Measurements from ENCODE around the gene TNRC18.
"Not testable (repeated sequence)": the region's sequence is repeated elsewhere in the genome, so short reads cannot be mapped to it uniquely, and the experiment has no call there.

The TNRC18 gene

GRCh38 chr7:5345671-5346070 lies 78.0 kb downstream of the TNRC18 start:
- no peak for DNase-seq

DNA sequence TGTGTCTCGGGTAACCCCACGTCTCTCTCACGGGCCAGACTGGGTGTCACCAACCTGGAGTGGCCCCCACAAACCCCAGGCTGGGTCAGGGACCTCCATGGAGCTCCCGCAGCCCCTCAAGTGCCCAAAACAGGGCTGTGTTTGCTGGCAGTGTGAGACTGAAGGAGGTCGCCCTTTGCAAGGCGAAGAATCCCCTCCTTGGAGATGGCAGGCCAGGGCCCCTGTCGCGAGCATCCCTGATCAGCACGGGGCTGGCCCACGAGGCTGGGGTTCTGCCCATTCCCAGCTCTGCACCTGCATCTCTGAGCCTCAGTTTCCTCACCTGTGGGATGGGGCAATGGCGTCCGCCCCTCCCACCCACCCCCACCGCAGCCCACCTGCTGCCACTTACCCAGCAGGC lies 78.5 kb downstream of the TNRC18 start:
- no peak for DNase-seq

- no peak for DNase-seq
These were observed 79.3 kb downstream of the TNRC18 start for GRCh38 chr7:5344342-5344741.

DNA sequence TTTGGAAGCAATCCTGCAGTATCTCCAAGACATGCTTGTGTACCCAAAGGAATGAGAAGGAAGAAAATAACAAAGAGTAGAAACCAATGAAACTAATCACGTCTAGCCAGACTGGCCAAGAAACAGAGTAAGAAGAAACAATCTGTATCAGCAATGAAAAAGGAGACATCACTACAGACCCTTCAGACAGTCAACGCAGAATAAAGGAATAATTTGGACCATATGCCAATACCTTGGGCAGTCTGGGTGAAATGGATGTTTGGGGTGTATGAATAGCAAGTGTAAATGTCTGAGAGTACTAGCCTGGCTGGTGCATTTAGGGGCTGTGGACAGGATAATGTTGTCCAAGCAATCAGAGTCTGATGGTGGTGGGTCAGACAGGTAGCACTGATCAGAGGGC lies 79.8 kb downstream of the TNRC18 start:
- DNase-seq: no peak

DNA sequence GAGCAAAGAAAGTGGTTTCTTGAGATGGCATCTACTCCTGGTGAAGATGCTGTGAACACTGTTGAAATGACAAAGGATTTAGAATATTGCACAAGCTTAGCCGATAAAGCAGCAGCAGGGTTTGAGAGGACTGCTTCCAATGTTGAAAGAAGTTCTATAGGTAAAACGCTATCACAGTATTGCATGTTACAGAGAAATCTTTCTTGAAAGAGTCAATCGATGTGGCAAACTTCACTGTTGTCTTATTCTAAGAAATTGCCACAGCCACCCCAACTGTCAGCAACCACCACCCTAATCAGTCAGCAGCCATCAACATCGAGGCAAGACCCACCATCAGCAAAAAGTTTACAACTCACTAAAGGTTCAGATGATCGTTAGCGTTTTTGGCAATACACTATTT lies 81.0 kb downstream of the TNRC18 start:
- DNase-seq: no peak

DNA sequence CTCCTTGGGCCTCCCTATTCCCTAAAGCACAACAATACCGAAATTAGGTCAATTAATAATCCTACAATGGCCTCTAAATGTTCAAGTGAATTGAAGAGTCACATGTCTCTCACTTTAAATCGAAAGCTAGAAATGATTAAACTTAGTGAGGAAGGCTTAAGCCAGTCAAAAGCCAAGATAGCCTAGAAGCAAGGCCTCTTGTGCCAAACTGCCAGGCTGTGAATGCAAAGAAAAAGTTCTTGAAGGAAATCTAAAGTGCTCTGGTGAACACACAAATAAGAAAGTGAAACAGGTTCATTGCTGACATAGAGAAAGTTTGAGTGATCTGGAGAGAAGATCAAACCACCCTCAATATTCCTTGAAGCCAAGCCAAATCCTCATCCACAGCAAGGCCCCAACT lies 83.7 kb downstream of the TNRC18 start:
- no peak for DNase-seq

DNA sequence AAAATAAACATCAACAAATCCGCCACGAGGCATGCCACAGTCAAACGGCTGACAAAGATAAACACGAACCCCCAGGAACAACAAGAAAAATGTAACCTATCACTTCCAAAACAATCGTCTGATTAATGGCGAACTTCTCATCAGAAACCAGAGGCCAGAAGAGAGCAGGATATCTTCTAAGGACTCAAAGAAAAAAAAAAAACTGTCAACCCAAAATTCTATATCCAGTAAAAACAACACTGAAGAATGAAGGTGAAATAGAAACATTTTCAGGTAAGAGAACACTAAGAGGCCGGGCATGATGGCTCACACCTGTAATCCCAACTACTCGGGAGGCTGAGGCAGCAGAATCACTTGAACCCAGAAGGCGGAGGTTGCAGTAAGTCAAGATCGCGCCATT lies 86.6 kb downstream of the TNRC18 start:
- no peak for DNase-seq

DNA sequence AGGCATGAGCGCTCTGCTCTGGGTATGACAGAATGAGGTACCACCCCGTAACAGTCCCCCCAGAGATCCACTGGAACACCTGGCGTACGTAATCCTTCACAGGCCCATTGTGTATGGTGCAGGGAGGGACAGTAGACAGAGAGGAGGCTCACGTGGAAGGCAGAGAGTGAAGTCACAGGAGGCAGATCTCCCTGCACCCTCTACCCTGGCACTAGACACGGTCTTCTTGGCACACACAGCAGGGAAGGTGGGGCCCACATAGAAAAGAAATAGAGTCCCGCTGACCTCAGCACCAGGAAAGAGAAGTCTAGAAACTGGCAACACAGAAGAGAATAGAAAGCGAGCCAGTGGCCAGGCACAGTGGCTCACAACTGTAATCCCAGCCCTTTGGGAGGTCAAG lies 89.0 kb downstream of the TNRC18 start:
- no peak for DNase-seq

- DNase-seq: no peak
These were observed 90.3 kb downstream of the TNRC18 start for GRCh38 chr7:5333121-5334045.

DNA sequence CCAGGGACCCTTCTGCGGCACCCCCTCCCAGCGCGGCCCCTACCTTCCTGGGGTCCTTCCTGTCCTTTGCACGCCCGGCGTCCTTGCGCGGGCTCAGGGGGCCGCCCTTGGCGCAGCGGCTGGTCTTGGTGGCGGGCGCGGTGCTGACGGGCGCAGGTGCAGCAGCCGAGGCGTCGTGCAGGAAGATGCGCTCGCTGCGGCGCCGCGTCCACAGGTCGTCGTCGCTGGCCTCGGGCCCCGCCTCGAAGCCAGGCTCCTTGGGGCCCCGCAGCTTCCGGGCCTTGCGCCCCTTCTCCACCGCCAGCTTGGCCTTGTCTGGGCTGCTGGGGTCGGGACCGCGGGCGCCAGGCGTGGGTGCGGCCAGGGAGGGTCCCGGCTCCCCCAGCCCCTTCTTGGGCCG lies 91.1 kb downstream of the TNRC18 start:
- no peak for DNase-seq

DNA sequence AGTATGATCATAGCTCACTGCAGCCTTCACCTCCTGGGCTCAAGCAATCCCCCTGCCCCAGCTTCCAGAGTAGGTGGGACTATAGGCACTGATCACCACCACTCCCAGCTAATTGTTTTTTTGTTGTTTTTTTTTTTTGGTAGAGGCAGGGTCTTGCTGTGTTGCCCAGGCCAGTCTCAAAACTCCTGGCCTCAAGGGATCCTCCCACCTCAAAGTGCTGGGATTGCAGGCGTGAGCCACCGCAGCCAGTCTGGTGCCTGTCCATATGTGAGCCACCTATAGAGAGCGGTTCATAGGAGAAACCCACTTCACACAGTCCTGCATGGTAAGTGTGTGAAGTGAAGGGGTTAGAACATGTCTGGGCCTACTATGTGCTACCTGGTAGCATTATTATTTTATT lies 93.3 kb downstream of the TNRC18 start:
- no peak for DNase-seq

DNA sequence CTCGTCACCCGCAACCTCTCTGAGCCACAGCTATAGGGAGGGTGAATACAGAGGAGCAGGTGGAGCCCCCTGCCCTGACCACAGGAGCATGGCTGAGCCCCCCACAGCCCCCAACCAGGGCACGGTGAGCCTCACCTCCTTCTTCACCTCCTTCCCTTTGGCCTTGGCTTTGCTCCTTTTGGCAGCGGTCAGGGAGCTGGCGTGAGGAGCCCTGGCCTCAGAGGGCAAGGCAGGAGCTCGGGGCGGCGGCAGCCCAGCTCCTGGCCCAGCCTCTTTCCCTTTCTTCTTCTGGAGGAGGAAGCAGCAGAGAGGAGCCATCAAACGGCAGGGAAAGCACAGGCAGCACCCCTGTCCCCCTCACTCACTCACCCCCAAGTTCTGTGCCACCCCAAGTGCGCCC lies 98.7 kb downstream of the TNRC18 start:
- DNase-seq: no peak

- not testable (repeated sequence) for DNase-seq
These were observed 99.5 kb downstream of the TNRC18 start for GRCh38 chr7:5323800-5324781.

DNA sequence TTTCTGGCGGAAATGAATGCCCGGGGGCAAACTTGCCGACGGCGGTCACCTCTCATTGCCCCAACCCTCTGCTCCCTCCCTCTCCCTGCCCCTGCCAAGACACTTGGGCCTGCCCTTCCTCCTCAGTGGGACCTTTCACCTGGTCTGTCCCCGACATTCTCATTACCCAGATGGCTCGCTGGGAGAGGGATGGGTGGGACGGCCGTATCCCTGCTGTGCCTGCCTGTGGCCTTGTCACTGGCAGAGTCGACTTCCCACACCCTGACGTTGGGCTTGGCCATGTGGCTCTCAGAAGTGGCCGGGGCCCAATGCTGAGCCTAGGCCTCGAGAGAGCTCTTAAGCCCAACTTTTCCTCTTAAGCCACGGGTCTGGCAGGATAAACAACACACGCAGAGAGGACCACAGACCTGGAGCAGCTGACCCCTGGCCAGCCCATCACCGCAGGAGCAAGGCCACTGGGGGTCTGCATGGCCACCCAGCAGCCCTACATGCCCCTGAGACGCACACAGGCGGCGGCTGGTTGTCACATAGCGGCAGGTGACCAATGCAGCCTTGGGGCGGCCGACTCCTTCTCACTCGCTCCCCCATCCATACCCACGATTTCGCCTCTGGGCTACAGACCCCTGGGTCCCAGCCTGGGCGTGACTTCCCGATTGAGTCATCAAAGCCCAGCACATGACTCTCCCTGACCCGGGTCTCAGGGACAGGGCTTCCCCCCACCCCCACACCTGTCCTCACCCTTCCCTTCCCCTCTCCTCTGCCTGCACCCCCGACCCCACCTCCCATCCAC lies 100.8 kb downstream of the TNRC18 start:
- DNase-seq: no peak

DNA sequence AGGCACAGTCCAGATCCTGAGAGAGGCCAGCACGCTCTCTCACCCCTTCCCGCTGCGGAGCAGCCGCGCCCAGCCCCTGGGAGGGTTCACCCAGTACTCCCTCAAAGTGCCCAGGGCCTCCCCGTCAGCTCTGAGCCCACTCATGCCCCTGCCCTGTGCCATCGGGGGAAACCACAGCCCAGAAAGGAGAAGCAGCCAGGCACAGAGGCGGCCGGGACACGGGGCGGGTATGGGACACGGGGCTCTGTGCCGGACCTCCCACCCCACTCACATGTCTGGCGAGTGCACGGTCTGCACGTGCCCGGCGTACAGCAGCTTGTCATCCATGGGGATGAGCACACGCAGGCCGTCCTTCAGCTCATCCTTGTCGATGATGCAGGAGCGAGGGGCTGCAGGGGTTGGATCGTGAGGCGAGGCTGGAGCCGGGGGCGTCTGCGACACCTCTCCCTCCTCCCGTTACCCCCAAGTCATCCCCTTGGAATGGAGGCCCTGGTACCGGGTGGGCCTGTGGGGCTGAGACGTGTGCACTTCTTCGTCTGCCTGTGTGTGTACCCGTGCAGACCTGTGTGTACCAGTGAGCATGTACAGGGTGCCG lies 102.7 kb downstream of the TNRC18 start:
- DNase-seq: no peak

GRCh38 chr7:5320391-5320790 lies 103.2 kb downstream of the TNRC18 start:
- no peak for DNase-seq

DNA sequence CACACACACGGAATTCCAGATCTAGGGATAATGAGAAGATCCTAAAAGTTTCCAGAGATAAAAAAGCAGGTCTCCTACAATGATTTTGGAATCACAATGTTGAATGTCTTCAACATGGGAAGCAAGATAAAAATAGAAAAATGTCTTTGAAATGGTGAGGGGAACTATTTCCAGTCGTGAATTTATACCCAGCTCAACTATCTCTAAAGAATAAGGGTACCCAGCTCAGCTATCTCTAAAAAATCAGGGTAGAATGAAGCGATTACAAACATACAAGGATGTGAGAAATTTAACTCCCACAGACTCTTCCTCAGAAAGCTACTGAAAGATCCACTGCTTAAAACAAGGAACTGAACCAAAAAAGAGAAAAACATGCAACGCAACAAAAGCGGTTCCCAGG lies 105.0 kb downstream of the TNRC18 start:
- not testable (repeated sequence) for DNase-seq

GRCh38 chr7:5315761-5316160 lies 107.9 kb downstream of the TNRC18 start:
- no peak for DNase-seq

DNA sequence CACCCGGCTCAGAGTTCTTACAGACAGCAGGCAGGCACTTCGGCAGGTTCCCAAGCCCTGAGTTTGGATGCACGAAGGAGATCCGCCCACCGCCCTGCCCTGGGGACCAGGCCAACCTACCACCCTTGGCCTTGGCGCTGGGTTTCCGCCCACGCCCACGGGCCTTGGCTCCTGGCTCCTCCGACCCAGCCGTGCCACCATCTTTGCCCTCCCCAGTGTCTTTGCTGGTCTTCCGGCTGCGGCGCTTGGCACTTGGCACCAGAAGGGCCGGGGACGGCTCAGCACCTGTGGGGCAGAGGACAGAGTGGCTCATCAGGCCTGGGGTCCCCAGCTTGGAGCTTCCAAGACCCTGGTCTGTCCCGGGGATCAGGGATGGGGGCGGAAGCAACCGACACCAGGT lies 108.8 kb downstream of the TNRC18 start:
- DNase-seq: no peak

GRCh38 chr7:5313076-5313885 lies 110.4 kb downstream of the TNRC18 start:
- DNase-seq: not testable (repeated sequence)

DNA sequence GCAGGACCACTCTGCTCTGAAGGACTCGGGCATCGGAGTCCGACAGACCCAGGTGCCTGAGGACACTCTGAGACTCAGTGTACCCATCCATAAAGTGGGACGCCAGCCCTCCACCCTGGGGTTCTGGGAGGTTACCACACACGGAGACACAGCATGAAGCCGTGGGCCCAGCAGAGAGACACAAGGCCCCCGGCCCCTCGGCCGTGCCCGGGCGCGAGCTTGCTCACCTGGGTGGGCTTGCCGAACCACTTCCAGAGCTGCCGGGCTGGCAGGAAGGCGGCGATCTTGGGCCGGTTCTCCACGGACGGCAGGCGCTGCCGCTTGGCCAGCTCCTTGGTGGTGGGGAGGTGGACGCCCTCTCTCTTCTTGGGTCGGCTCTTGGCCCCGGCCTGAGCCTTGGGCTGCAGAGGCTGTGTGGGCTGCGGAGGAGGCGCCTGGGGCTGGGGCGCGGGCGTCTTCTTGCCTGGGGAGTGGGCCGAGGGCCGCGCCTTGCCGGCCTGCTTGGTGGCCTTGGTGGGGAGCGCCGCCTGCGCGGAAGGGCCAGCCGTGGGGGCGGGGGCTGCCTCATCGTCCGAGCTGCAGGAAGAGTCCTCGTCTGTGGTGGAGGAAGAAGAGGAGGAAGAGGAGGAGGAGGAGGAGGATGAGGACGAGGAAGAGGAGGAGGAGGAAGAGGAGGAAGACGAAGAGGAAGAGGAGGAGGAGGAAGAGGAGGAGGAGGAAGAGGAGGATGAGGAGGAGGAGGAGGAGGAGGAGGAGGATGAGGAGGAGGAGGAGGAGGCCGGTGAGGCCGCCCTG lies 111.2 kb downstream of the TNRC18 start:
- not testable (repeated sequence) for DNase-seq
